CD4-positive, alpha-beta T cell (primary cell): ENCODE results near the gene NFIA. TPM values are rescaled to one million over a fixed set of nuclear protein-coding genes. Genes with fewer than 3 reads are reported as not detected.

Experiments used
- ATAC-seq: fragments of 200-7000 bp; cut with Tn5 transposase; one replicate; pipeline ENCODE4 v1.10.0; 2022; ENCODE audit warnings: mild to moderate bottlenecking; ENCODE audit not compliant: poor library complexity
- CTCF ChIA-PET: fragments of 350-600 bp; sonication (Branson Sonifier 250); formaldehyde crosslinking; loops from one replicate; lab custom pipeline; 2021; ENCODE audit warnings: antibody characterized with exemption, inconsistent platforms; lab: Charles Lee
- POLR2A ChIA-PET: fragments of 350-600 bp; sonication (Branson Sonifier 250); formaldehyde crosslinking; loops from one replicate; lab custom pipeline; 2021; ENCODE audit warnings: antibody characterized with exemption, inconsistent platforms; lab: Charles Lee
- DNase-seq, 14 experiments: peaks; one replicate each; pipeline ENCODE4 v3.0.0-alpha.2; 2013 to 2020; ENCODE audit warnings: mixed read lengths in 2 of 14
- H3K27ac ChIP-seq, 2 donors: one replicate each; pipeline versions ENCODE4 v1.5.1 to v1.7.0; 2013; ENCODE audit warnings: low read length in 2 of 2, low read depth in 1 of 2, mild to moderate bottlenecking in 1 of 2
- H3K27me3 ChIP-seq, 2 experiments: 1 replicate in 1 of 2; 2 replicates in 1 of 2; pipeline versions ENCODE4 v1.6.1 to v1.7.0; 2013; ENCODE audit warnings: low read length in 2 of 2, control low read depth in 1 of 2, mild to moderate bottlenecking in 1 of 2, moderate library complexity in 1 of 2; ENCODE audit not compliant: insufficient read depth in 2 of 2, control insufficient read depth in 1 of 2
- H3K36me3 ChIP-seq: one replicate; pipeline ENCODE4 v1.6.1; 2013; ENCODE audit warnings: low read length, control low read depth; ENCODE audit not compliant: insufficient read depth
- H3K4me1 ChIP-seq: one replicate; pipeline ENCODE4 v1.6.1; 2013; ENCODE audit warnings: low read length, control low read depth; ENCODE audit not compliant: insufficient read depth
- H3K4me3 ChIP-seq: one replicate; pipeline ENCODE4 v1.5.1; 2013; ENCODE audit warnings: mild to moderate bottlenecking, low read length, moderate library complexity
- H3K9me3 ChIP-seq, 2 experiments: 1 replicate in 1 of 2; 2 replicates in 1 of 2; pipeline versions ENCODE4 v1.6.1 to v1.7.0; 2013; ENCODE audit warnings: low read length in 2 of 2, mild to moderate bottlenecking in 2 of 2, control low read depth in 1 of 2, moderate library complexity in 1 of 2; ENCODE audit not compliant: control insufficient read depth in 1 of 2, insufficient read depth in 1 of 2
- H3K27ac Mint-ChIP-seq: one replicate; pipeline ENCODE4 v1.8.0; 2020; ENCODE audit warnings: mixed read lengths
- H3K27me3 Mint-ChIP-seq: one replicate; pipeline ENCODE4 v1.8.0; 2021; ENCODE audit warnings: mixed read lengths
- H3K36me3 Mint-ChIP-seq: one replicate; pipeline ENCODE4 v1.8.0; 2021; ENCODE audit warnings: low read depth, mixed read lengths
- H3K4me1 Mint-ChIP-seq: one replicate; pipeline ENCODE4 v1.8.0; 2021; ENCODE audit warnings: low read depth, mixed read lengths
- H3K4me3 Mint-ChIP-seq: one replicate; pipeline ENCODE4 v1.8.0; 2020; ENCODE audit warnings: mild to moderate bottlenecking, mixed read lengths
- H3K9me3 Mint-ChIP-seq: one replicate; pipeline ENCODE4 v1.8.0; 2020; ENCODE audit warnings: mixed read lengths
- CTCF ChIP-seq: fragments of 200-600 bp; IDR thresholded peaks from one replicate; pipeline ENCODE4 v1.8.0; 2022; ENCODE audit warnings: antibody characterized with exemption, mild to moderate bottlenecking
- intact Hi-C, 2 experiments: fragments of 100-400 bp; cut with DNase I in 1 of 2; cut with micrococcal nuclease in 1 of 2; formaldehyde crosslinking; loops; one replicate each; pipeline versions ENCODE4 v1.15.1 to v1.9.0; 2023 to 2025; cut with DNase I, micrococcal nuclease
- total RNA-seq, 174 experiments: library from RNA in 2 of 174; stranded (reverse) in 2 of 174; gene quantifications; one replicate each; pipeline ENCODE4 v1.2.3 and lab custom pipeline; 2021 to 2026

NFIA gene
- total RNA-seq, 2 experiments from 2014 or later: 4.8 to 5.9 TPM

DNA sequence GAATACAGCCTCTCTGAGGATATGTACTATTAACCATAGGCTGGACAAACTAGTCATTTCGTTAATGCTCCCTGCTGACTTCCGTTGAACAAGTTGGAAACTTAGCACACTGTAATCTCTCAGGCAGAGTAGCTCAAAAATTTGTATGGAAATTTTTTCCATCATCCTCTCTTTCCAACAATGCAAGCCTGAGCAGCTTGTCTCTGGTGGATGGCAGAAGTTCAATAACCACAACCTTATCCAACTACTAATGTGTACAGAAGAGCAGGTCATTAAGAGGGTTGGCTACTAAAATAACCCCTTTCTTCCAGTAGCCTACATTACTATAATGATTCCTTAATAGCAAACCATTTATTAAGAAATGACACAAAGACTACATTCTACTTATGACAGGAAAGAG lies 262.3 kb downstream of the NFIA start:
- no peak overlapping the region for H3K27ac ChIP-seq
- no peak for TF ChIP-seq CTCF
- H3K4me3 ChIP-seq: no peak overlapping the region
- no peaks in the 10 kb centered on the region for H3K27me3 ChIP-seq
- no peak overlapping the region for H3K27ac Mint-ChIP-seq
- H3K27me3 Mint-ChIP-seq: no peaks in the 10 kb centered on the region
- DNase-seq: no peak
- H3K36me3 ChIP-seq: no peaks in the 10 kb centered on the region
- H3K4me1 ChIP-seq: no peaks in the 10 kb centered on the region
- no peaks in the 10 kb centered on the region for H3K9me3 ChIP-seq
- no peaks in the 10 kb centered on the region for H3K4me1 Mint-ChIP-seq
- H3K4me3 Mint-ChIP-seq: no peak overlapping the region
- ChIA-PET POLR2A (no interaction called here), CTCF (no interaction called here)
- ATAC-seq: no peak
- no peaks in the 10 kb centered on the region for H3K36me3 Mint-ChIP-seq
- no peaks in the 10 kb centered on the region for H3K9me3 Mint-ChIP-seq
- intact Hi-C loops: no loop called here

DNA sequence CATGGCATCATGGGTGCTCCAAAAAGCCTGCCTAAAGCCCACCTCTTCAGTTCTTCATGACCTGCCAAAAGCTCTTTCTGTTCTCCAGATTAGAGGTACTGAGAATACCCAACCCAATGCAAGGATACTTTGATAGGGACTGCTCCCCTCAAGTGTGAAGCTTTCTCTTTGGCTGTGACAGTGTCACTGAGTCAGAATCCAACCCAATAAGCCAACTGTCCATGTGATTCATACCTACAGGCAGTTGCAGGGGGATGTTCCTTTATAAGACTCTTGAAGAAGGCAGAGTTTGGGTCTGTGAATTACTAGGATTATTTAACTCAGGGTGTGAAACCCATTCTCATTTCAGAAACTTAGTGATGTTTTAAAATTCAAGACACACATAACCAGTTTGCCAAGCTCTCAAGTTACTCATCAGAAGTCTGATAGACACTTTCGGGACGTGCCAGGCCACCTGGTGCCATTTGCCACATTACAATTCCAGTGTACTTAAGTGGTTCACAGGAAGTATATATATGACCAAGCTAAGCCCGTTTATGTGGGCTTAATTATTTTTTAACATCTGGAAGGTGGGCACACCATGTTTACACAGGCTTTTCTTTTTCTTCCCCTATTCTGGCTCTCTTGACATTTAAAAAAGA lies 265.8 kb downstream of the NFIA start:
- Mint-ChIP-seq H3K27me3 (no peaks in the 10 kb centered on the region), H3K27ac (no peak overlapping the region), H3K36me3 (no peaks in the 10 kb centered on the region), H3K4me1 (no peaks in the 10 kb centered on the region), H3K9me3 (no peaks in the 10 kb centered on the region), H3K4me3 (no peak overlapping the region)
- ChIA-PET POLR2A (no interaction called here), CTCF (no interaction called here)
- Histone ChIP-seq H3K4me1 (no peaks in the 10 kb centered on the region), H3K4me3 (no peak overlapping the region), H3K27ac (no peak overlapping the region), H3K9me3 (no peaks in the 10 kb centered on the region), H3K36me3 (no peaks in the 10 kb centered on the region), H3K27me3 (no peaks in the 10 kb centered on the region)
- TF ChIP-seq CTCF: no peak
- DNase-seq: no peak
- intact Hi-C loops: no loop called here
- no peak for ATAC-seq

- DNase-seq (no peak), ATAC-seq (no peak)
- Histone ChIP-seq H3K27ac (no peak overlapping the region), H3K4me3 (no peak overlapping the region), H3K36me3 (no peaks in the 10 kb centered on the region), H3K9me3 (no peaks in the 10 kb centered on the region), H3K27me3 (no peaks in the 10 kb centered on the region), H3K4me1 (no peaks in the 10 kb centered on the region)
- intact Hi-C loops: loop anchor here in 1 of 2 experiments (10.0 kb wide), 1 partner anchor 308 kb away; no protein-coding TSS in a partner anchor
- POLR2A ChIA-PET: no interaction called here
- H3K27me3 Mint-ChIP-seq: no peaks in the 10 kb centered on the region
- no peaks in the 10 kb centered on the region for H3K36me3 Mint-ChIP-seq
- H3K27ac Mint-ChIP-seq: no peak overlapping the region
- CTCF ChIA-PET: interaction anchor here (1.4 kb wide), 1 partner anchor 11 kb away, joined by 3 read pairs; no protein-coding TSS in a partner anchor
- H3K4me1 Mint-ChIP-seq: no peaks in the 10 kb centered on the region
- no peak overlapping the region for H3K4me3 Mint-ChIP-seq
- no peaks in the 10 kb centered on the region for H3K9me3 Mint-ChIP-seq
- TF ChIP-seq CTCF: no peak
These were observed 270.6 kb downstream of the NFIA start for GRCh38 chr1:61352845-61353435.
